Keratinocyte (primary cell): ENCODE measurements around the gene ZNF768. TPM values are rescaled to one million over a fixed set of nuclear protein-coding genes. Genes with fewer than 3 reads are reported as not detected.
"Not testable (repeated sequence)": the region's sequence is repeated elsewhere in the genome, so short reads cannot be mapped to it uniquely, and the experiment has no call there.

Source experiments
- DNase-seq: peaks from one replicate; pipeline ENCODE4 v3.0.0-alpha.2; 2011; ENCODE audit warnings: low read depth, missing footprints, low spot score
- FAIRE-seq: peaks from 2 replicates; lab custom pipeline; 2011; peaks lifted over from hg19 to GRCh38; lab: Jason Lieb, UNC
- H2AFZ ChIP-seq: 2 replicates; pipeline ENCODE4 v1.6.0; 2012; ENCODE audit warnings: low read length, control low read depth, inconsistent platforms; ENCODE audit not compliant: control insufficient read depth
- H3K27ac ChIP-seq: 2 replicates; pipeline ENCODE4 v1.5.1; 2011; ENCODE audit warnings: low read length; ENCODE audit not compliant: control insufficient read depth, insufficient read depth
- H3K27me3 ChIP-seq: 3 replicates; pipeline ENCODE4 v1.6.0; 2011; ENCODE audit warnings: low read length; ENCODE audit not compliant: control insufficient read depth, insufficient read depth; ENCODE audit errors: extremely low read depth
- H3K36me3 ChIP-seq, 2 experiments: 2 replicates in 1 of 2; 3 replicates in 1 of 2; pipeline ENCODE4 v1.5.1; 2011; ENCODE audit warnings: low read length in 2 of 2, mild to moderate bottlenecking in 1 of 2; ENCODE audit not compliant: control insufficient read depth in 2 of 2, insufficient read depth in 2 of 2; ENCODE audit errors: extremely low read depth in 1 of 2
- H3K4me1 ChIP-seq: 3 replicates; pipeline ENCODE4 v1.5.1; 2011; ENCODE audit warnings: low read length; ENCODE audit not compliant: control insufficient read depth, insufficient read depth; ENCODE audit errors: extremely low read depth
- H3K4me2 ChIP-seq: 3 replicates; pipeline ENCODE4 v1.6.0; 2011; ENCODE audit warnings: low read depth, low read length; ENCODE audit not compliant: control insufficient read depth, insufficient read depth; ENCODE audit errors: extremely low read depth
- H3K4me3 ChIP-seq, 3 experiments: fragments of 200-600 bp in 1 of 3; sonication (generic) in 1 of 3; 2 replicates in 2 of 3; 3 replicates in 1 of 3; pipeline ENCODE4 v1.5.1; 2011 to 2016; ENCODE audit warnings: low read length in 3 of 3, mild to moderate bottlenecking in 3 of 3, control low read depth in 2 of 3, inconsistent platforms in 1 of 3, low read depth in 1 of 3, mixed read lengths in 1 of 3, mixed run types in 1 of 3, moderate library complexity in 1 of 3; ENCODE audit not compliant: control insufficient read depth in 2 of 3, insufficient read depth in 2 of 3; ENCODE audit errors: extremely low read depth in 1 of 3
- H3K79me2 ChIP-seq: 2 replicates; pipeline ENCODE4 v1.6.0; 2012; ENCODE audit warnings: low read length; ENCODE audit not compliant: control insufficient read depth, insufficient read depth
- H3K9ac ChIP-seq: 3 replicates; pipeline ENCODE4 v1.6.0; 2011; ENCODE audit warnings: low read length; ENCODE audit not compliant: control insufficient read depth, insufficient read depth; ENCODE audit errors: extremely low read depth
- H3K9me1 ChIP-seq: 3 replicates; pipeline ENCODE4 v1.6.0; 2011; ENCODE audit warnings: low read length; ENCODE audit not compliant: control insufficient read depth, insufficient read depth; ENCODE audit errors: extremely low read depth
- H3K9me3 ChIP-seq: 2 replicates; pipeline ENCODE4 v1.5.1; 2012; ENCODE audit warnings: low read depth, low read length; ENCODE audit not compliant: control insufficient read depth
- H4K20me1 ChIP-seq: 3 replicates; pipeline ENCODE4 v1.6.0; 2011; ENCODE audit warnings: low read length; ENCODE audit not compliant: control insufficient read depth, insufficient read depth; ENCODE audit errors: extremely low read depth
- CTCF ChIP-seq, 3 experiments: IDR thresholded peaks in 1 of 3; conservative IDR thresholded peaks in 1 of 3; optimal IDR thresholded peaks in 1 of 3; 2 replicates in 2 of 3; 3 replicates in 1 of 3; pipeline versions ENCODE3 to v1.5.1; 2011; ENCODE audit warnings: low read length in 3 of 3, mild to moderate bottlenecking in 3 of 3, moderate library complexity in 2 of 3, control low read depth in 1 of 3, inconsistent platforms in 1 of 3; ENCODE audit not compliant: insufficient read depth in 2 of 3; ENCODE audit errors: extremely low read depth in 1 of 3
- EZH2 ChIP-seq: IDR thresholded peaks from one replicate; pipeline ENCODE4 v1.6.1; 2012; ENCODE audit warnings: inconsistent platforms, mild to moderate bottlenecking, low read length, moderate library complexity
- dilution Hi-C: fragments of 300-500 bp; cut with MboI; formaldehyde crosslinking; loops from one replicate; pipeline ENCODE4 v1.7.0; 2020; ENCODE audit warnings: low sequenced_read_pairs; ENCODE audit not compliant: extremely low pct_ligation_motif_present
- polyA plus RNA-seq, 5 experiments: library from polyadenylated mRNA; depleted of rRNA in 3 of 5; stranded (reverse) in 3 of 5; stranded (forward) in 1 of 5; unstranded in 1 of 5; fragments of >200 nt; gene quantifications; 1 replicate in 1 of 5; 2 replicates in 3 of 5; 3 replicates in 1 of 5; pipeline versions ENCODE4 v1.2.1 to v1.2.3, GENCODE V29; 2011 to 2012; ENCODE audit warnings: missing spikeins in 2 of 5, low read depth in 1 of 5, low replicate concordance in 1 of 5

Gene ZNF768
- polyA plus RNA-seq, 1 donor (not counting 4 experiments of a cell fraction or from before 2014, with no cell fraction given) = 10.9 TPM

DNA sequence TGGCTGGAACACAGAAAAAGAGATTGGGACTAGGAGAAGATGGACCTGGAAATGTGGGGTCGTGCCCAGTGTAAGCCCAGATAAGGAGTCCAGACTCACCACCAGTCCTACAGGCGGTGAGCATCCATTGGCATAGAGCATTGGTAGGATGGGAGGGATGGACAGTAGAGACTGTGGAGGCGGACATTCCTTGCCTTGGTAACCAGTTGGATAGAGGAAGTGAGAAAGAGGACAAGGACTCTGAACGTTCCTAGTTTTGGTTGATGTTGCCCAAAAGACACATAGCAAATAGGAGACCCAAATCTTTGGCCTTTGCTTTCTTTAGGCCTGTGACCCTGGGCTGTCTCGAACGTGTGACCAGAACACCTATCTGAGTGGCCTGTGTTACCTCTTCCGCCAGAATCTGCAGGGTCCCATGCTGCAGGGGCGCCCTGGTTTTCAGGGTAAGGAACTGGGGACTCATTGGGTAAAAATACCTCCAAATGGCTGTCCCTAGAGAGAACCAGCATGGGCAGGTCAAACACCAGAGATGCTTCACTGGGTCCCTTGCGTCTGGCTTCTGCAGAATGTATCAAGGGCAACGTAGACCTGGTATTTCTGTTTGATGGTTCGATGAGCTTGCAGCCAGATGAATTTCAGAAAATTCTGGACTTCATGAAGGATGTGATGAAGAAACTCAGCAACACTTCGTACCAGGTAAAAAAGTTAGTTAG, 47.4 kb downstream of the ZNF768 start:
- H3K27me3 ChIP-seq = peaks cover 7% of the 10 kb centered on the region
- no peaks in the 10 kb centered on the region for H3K36me3 ChIP-seq
- no peak overlapping the region for H3K27ac ChIP-seq
- H4K20me1 ChIP-seq = no peaks in the 10 kb centered on the region
- H3K4me3 ChIP-seq = no peak overlapping the region
- H3K4me1 ChIP-seq = no peaks in the 10 kb centered on the region
- no peak for FAIRE-seq
- H3K9ac ChIP-seq = no peak overlapping the region
- no peaks in the 10 kb centered on the region for H3K9me1 ChIP-seq
- TF ChIP-seq EZH2 (no peak), CTCF (optimal IDR thresholded peaks at IDR 0.05 in 1 of 3, IDR thresholded peaks at IDR 0.05 in 1 of 3, conservative IDR thresholded peaks at IDR 0.05 in 1 of 3; ENCODE audit: extremely low read depth in 1 of 3, insufficient read depth in 2 of 3, low read length in 3 of 3) (no peak)
- dilution Hi-C loops = no loop called here
- no peak for DNase-seq
- H3K9me3 ChIP-seq = no peaks in the 10 kb centered on the region
- H3K4me2 ChIP-seq = no peak overlapping the region
- no peaks in the 10 kb centered on the region for H3K79me2 ChIP-seq
- H2AFZ ChIP-seq = no peak overlapping the region

DNA sequence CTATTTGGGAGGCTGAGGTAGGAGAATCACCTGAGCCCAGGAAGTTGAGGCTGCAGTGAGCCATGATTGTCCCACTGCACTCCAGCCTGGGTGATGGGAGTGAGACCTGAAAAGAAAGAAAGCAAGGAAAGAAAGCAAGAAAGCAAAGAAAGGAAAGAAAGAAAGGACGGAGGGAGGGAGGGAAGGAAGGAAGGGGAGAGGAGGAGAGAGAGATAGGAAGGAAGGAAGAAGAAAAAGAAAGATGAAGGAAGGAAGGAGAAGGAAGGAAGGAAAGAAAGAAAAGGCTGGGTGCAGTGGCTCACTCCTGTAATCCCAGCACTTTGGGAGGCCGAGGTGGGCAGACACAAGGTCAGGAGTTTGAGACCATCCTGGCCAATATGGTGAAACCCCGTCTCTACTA, 48.6 kb downstream of the ZNF768 start:
- dilution Hi-C loops, FAIRE-seq: not testable (repeated sequence)

GRCh38 chr16:30476991-30477390, 49.4 kb downstream of the ZNF768 start:
- no peak for DNase-seq
- H3K4me1 ChIP-seq = no peaks in the 10 kb centered on the region
- TF ChIP-seq CTCF (optimal IDR thresholded peaks at IDR 0.05 in 1 of 3, IDR thresholded peaks at IDR 0.05 in 1 of 3, conservative IDR thresholded peaks at IDR 0.05 in 1 of 3; ENCODE audit: extremely low read depth in 1 of 3, insufficient read depth in 2 of 3, low read length in 3 of 3) (no peak), EZH2 (no peak)
- no peak overlapping the region for H3K9ac ChIP-seq
- H3K27ac ChIP-seq = no peak overlapping the region
- H4K20me1 ChIP-seq = no peaks in the 10 kb centered on the region
- H3K79me2 ChIP-seq = no peaks in the 10 kb centered on the region
- no peak overlapping the region for H2AFZ ChIP-seq
- H3K9me1 ChIP-seq = no peaks in the 10 kb centered on the region
- H3K4me3 ChIP-seq = no peak overlapping the region
- no peak for FAIRE-seq
- no peak overlapping the region for H3K4me2 ChIP-seq
- dilution Hi-C loops = no loop called here
- no peaks in the 10 kb centered on the region for H3K36me3 ChIP-seq
- H3K9me3 ChIP-seq = no peaks in the 10 kb centered on the region
- H3K27me3 ChIP-seq = peaks cover 14% of the 10 kb centered on the region

More for the DNA sequence above, 48.6 kb downstream of the ZNF768 start:
- not testable (repeated sequence) for H3K79me2 ChIP-seq, DNase-seq, H3K36me3 ChIP-seq, H3K9me1 ChIP-seq, H3K4me3 ChIP-seq, H3K27ac ChIP-seq, H3K9me3 ChIP-seq, H3K9ac ChIP-seq, H3K4me1 ChIP-seq, H2AFZ ChIP-seq, H3K4me2 ChIP-seq, H4K20me1 ChIP-seq
- peaks cover 14% of the 10 kb centered on the region for H3K27me3 ChIP-seq
